ENCODE measurements around the gene PHACTR3.

The PHACTR3 gene

DNA sequence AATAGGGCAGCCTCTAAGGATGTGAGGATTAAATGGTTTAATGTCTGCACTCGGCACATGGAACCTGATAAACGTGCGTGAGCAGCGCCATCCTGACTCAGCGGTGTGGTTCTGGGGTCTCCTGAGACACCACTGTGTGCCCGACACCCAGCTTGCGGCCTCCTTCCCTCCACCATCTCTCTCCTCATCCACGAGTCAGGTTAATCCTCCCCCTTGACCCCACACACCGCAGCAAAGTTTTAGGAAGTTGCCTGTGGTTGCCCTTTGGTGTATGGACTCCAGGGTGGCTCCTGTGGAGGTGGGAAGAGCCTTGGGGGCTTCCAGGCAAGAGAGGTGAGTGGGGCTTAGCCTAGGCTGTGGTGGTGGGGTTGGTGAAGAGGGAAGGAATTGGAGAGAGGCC, 68.2 kb downstream of the PHACTR3 start:
- no peak for DNase-seq (ENCODE audit: low read depth)

DNA sequence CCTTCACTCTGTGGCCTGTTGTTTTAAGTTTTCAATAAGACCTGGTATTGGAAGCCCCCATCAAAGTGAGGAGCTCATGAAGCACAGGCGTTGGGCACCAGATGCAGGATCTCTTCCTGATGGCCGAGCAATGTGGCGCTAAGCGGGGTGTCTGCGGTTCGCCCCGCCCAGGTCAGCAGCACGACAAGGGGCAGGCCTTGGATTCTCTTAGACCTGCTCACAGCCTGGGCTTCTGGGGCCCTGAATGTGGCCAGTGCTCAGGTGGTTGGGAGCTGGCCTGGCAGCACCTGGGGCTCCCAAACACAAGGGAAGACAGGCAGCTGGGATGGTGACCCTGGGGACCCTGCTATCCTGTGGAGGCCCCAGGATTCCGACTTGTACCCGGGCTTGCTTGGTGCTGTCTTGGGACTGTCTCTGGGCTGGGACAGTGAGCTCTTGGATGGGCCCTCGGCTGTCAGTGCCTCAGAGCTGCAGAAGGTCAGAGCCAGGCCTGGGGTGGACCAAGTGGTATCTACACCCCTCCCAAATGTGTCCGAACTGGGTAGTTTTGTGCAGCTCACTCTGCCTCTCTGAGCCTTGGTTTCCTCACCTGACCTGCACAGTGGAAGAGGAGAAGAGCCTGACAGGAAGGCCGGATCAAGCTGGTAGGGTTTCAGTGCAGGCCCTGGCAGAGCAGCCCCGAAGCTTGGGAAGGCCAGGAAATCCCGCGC, 69.1 kb downstream of the PHACTR3 start:
- no peak for DNase-seq (ENCODE audit: low read depth)

DNA sequence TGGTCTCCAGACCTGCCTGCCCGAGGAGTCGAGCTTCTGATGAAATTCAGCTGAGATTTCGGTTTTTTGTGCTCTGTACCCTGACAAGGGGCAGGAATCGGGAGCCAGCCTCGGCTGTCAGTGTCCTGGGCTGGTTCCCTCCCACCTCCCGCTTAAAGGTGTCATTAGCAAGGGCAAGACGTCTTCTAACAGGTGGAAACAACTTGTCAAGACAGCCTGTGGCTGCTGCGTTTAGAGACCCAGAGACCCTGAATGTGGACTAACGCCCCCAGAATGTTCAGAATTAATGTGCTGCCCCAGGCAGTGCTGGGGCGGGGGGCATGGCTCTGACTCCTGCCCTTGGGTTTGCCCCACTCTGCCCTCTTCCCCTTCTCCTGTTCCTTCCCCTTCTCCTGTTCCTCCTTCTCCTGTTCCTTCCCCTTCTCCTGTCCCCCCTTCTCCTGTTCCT, 69.7 kb downstream of the PHACTR3 start:
- DNase-seq (ENCODE audit: low read depth) = no peak

DNA sequence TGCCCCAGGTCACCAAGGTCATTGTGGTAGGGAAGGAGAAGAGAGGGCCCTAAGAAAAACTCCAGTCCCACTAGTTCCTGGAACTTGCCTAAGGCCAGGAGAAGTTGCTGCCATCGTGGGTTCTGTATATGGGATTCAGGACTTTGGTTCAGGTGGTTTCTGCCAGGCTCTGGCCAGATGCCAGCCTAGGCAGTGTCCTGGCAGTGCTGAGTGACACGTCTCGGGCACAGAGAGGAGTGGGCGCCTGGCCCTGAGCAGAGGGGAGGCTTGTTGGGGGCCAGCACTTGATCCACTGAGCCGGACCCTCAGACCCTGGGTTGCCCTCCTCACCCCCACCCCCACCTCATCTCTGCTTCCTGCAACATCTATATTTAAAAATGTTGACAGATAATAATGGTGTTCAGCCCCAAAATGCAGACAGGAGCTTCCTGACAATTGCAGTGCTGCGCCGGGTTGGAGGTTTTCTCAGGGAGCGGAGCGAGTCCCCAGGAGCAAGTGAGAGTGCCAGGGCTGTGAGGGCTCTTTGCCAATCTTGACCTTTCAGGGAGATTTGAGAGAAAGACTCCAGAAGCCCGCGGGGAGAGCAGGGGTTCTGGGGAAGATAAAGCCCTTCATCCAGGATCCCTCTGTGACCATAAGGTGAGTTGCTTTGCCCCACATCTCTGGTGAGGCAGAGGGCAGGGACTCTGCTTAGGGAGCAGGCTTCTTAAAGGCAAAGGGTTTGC, 71.9 kb downstream of the PHACTR3 start:
- no peak for DNase-seq (ENCODE audit: low read depth)

DNA sequence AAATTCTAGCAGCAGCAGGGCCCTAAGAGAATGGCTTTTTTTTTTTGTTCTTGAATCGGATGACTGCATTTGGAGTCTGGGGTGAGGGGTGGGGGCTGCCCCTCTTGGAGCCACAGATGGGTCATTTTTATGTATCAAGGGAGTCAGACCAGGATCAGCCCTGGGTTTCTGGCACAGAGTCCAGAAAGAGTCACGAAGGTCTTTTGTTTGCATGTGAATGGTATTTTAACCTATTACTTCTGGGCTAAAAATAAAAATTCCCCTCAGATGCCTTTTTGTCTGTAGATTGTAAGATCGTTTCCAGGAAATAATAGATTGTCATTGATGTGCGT, 72.5 kb downstream of the PHACTR3 start:
- no peak for DNase-seq (ENCODE audit: low read depth)

DNA sequence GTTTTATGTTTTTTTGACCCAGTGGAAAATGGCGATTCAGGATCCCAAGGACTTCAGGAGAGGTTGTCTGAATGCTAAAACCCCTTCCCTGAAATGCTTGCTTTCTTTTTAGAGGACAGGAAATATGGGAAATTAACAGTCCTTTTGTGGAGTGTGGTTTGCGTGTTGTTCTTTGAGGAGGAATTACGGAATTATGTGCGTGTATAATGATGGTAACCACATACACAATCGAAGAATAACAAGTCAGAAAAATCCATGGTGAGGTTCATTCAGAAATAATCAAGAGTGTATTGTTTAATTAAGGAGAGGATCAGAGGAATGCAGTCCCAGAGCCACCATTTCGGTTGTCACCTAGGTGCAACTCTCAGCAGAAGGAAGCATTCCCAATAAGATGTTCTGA, 73.2 kb downstream of the PHACTR3 start:
- DNase-seq (ENCODE audit: low read depth) = no peak

DNA sequence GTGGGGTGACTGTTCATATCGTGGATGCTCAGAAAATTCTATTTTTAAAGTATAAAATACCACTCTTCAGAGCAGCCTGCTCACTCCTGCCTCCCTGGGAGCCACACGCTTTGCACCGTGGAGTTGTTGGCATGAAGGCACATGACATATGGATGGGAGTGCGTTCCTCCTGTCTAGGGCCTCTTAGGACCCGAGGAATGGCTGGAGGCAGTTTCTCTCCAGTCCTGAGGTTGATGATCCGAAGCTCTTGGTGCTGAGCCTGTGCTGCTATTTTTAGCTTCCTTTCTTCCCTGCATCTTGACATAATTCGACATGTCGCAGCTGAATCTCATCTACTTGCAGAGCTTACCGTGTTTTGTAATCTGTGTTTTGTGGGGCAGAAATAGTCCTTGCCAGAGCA, 73.9 kb downstream of the PHACTR3 start:
- no peak for DNase-seq (ENCODE audit: low read depth)

DNA sequence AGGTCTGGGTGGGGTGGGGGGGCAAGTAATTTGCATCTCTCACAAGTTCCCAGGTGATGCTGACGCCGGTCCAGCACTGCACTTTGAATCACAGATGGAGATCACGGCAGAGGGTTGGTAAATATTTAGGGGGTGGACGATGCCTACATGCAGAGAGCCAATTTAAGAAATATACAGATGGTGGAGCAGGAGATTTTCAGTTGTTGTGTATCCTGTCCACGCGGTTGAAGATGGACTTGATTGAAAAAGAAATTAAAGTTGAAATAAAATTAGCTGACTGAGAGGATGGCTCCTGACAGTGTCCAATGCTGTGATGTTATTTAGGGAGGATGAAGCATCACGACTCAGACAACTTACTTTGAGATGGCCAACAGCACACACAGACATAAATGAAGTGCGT, 74.6 kb downstream of the PHACTR3 start:
- DNase-seq (ENCODE audit: low read depth) = no peak

DNA sequence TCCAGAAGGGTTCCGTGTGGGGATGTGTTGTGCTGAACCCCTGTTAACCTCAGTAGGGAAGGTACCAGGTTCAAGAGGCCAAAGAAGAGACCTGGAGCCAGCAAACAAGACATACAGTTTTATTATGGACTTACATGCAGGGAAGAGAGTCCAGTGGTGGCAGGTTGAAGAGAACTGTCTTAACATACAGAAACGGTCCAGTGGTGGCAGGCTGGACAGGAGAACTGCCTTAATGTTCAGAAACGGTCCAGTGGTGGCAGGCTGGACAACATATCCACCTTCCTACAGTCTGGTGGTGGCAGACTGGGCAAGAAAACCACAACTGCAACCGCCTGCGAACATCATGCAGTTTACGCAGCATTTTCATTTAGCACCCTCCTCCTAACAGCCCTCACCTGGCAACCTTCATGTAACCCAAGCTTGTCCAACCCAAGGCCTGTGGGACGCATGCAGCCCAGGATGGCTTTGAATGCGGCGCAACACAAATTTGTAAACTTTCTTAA, 75.9 kb downstream of the PHACTR3 start:
- no peak for DNase-seq (ENCODE audit: low read depth)

DNA sequence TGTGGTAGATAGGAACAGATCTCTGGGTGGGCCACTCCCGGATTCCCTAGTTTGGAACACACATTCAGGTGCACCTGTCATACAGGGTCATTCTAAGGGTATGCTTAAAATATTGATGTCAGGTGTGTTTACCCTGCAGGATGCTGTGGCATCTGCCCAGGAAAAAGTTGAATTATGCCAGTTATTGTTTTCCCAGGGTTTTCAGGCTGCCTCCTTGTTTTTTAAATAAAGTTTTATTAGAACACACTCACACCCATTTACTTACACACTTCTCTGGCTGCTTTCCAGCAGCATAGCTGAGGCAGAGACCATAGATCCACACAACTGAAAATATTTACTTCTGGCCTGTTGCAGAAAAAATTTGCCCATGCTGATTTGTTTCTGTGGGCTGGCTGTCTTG, 76.5 kb downstream of the PHACTR3 start:
- no peak for DNase-seq (ENCODE audit: low read depth)

DNA sequence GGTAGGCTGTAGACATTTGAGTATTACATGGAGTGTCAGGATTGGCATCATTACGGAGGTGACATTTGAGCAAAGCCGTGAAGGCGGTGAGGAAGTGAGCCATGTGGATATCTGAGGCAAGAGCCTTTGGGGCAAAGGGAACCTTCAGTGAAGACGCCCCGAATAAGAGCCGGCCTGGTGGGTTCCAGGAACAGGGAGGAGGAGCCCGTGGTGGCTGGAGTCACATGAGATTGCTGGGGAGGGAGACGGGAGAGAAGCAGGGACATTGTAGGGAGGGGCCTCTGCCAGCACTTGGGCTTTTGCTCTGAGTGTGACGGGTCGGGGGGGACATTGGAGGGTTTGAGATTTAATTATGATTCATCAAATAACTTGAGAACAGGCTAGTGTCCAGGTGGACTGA, 78.3 kb downstream of the PHACTR3 start:
- no peak for DNase-seq (ENCODE audit: low read depth)

DNA sequence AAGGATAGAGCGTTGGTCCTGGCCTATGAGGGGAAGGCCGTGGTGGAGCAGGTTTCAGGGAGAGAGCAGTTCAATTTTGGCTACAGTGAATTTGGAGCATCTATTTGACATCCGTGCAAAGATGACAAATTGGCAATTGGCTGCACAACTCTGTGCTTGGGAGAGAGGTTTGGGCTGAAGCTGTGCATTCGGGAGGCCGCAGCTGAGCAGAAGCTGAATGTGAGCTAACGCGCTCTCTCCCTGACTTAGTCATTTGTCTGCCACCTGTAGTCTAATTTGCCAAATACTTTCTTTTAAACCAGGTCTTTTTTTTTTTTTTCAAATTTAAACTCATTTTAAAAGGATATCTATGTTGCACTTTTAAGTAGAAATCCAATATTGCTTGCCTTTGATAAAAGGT, 78.8 kb downstream of the PHACTR3 start:
- DNase-seq (ENCODE audit: low read depth) = no peak

DNA sequence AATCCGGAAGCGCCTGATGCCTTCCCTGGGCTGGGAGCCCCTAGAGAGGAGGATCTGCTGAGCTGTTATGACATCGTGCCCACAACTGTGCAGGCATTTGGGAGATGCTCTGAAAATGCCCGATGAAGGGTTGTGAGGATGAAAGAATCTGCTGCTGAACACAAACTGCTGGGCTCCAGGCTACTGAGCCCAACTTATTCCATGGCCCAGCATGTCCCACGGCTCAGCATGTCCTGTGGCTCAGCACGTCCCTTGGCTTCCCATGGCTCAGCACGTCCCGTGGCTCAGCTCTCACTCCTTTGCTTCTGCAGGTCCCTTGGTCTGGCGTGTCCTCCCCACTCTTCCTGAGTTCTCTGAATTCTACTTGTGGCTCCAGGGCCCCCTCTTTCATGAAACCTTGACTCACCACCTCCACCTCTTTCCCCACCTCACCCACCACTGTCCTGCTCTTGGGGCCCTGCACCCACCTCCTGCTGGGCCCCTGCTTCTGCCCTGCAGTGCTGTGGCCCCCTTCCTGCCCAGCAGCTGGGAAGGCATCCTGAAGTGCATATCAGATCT, 80.4 kb downstream of the PHACTR3 start:
- DNase-seq (ENCODE audit: low read depth) = no peak

DNA sequence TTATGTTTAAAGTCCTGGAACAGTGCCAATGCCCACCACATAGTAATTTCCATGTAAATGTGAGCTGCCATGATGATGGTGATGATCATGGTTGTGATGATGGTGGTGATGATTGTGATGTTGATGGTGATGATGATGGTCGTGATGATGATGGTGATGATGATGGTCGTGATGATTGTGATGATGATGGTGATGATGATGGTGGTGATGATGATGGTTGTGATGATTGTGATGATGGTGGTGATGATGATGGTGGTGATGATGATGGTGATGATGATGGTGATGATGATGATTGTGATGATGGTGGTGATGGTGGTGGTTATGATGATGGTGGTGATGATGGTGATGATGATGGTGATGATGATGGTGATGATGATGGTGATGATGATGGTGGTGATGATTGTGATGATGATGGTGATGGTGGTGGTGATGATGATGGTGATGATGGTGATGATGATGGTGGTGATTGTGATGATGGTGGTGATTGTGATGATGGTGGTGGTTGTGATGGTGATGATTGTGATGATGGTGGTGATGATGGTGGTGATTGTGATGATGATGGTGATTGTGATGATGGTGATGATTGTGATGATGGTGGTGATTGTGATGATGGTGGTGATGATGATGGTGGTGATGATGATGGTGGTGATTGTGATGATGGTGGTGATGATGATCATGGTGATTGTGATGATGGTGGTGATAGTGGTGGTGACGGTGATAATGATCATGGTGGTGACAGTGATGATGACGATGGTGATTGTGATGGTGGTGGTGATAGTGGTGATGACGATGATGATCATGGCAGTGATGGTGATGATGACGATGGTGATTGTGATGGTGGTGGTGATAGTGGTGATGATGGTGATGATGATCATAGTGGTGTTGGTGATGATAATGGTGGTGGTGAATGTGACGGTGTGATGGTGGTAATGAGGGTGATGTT, 82.3 kb downstream of the PHACTR3 start:
- DNase-seq (ENCODE audit: low read depth) = no peak

DNA sequence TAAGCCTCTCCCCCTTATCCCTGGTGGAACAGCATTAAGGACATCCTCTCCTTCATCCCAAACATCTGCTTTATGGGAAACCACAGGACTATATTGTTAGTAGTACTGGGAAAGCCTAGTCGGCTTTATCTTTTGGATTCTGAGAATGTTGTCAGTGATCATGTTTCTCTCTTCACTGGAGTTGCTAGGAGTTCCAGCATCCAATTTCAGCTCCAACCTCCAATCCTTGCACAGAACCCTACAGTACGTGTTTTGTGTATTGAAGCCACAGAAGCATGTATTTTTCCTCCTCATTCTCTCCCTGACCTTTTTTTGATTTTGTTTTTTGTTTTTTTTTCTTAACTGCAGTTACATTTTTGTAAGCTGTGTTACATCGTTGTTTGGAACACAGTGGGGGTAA, 84.0 kb downstream of the PHACTR3 start:
- DNase-seq (ENCODE audit: low read depth) = no peak

DNA sequence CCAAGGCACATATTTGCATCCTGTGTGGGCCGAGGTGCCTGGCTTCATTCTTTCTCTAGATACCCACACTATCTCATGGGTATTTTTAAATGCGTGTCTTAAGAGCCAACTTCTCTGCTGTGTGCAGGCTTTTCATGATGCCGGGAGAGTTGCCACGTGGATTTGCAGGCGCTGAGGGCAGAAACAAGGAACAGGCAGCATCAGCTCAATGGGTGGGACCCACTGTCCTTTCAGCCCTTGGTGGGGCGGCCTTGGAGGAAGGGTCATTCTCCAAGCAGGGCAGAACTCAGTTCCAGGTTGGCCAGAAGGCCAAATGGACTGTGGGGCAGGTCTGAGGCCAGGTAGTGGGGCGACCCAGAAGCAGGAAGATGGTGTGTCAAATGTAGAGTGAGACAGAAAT, 84.7 kb downstream of the PHACTR3 start:
- no peak for DNase-seq (ENCODE audit: low read depth)

DNA sequence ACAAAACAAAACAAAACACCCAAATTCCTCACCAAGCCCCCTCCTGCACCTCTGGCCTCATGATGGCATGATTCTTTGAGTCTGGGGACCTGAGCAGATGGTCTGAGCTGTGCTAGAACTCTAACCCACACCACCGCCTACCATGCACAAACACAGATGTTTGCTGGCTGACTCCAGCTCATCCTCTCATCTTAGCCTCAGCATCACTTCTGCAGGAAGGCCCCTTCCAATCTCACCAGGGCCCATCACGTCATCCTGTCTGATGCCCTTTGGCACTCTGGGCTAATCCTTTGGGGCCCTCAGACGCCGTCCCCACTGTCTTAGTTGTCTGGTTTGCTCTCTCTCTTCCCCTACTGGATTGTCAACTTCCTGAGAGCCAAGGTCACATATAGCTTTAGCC, 85.8 kb downstream of the PHACTR3 start:
- DNase-seq (ENCODE audit: low read depth) = no peak

DNA sequence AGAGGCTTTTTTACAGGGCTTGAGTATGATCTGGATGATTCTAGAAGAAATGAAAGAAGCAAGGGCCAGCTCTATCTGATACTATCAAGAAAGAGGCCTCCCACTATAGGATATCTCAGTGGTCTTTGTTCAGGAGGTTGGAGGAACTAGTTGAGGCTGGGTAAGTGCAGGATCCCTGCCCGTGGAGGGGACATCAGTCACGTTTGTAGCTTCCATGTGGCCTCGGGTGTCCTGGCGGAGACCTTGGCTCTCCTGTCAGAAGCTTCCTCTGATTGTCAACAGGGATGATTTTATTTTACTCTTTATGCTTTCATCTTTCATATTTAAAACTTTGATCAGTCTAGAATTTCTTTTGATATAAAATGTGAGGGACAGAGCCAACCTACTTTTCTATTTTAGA, 86.6 kb downstream of the PHACTR3 start:
- DNase-seq (ENCODE audit: low read depth) = no peak

DNA sequence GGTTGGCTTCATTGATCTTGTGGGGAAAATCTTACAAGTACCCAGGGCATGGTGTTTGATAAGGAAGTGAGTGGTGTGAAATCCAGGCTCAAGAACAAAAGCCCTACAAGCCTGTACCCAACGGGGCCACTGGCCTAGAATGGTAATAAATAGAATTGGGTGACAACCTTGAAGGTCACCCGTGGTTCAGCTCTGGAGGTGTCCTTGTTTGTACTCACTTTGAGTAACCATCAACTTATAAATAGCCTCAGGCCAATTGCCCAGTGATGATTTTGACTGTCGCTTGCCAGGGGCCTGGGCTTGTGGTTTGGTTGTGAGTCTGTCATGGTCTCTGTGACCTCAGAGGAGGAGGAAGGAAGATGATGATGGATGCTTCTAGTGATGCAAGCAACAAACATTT, 87.8 kb downstream of the PHACTR3 start:
- DNase-seq (ENCODE audit: low read depth) = no peak

DNA sequence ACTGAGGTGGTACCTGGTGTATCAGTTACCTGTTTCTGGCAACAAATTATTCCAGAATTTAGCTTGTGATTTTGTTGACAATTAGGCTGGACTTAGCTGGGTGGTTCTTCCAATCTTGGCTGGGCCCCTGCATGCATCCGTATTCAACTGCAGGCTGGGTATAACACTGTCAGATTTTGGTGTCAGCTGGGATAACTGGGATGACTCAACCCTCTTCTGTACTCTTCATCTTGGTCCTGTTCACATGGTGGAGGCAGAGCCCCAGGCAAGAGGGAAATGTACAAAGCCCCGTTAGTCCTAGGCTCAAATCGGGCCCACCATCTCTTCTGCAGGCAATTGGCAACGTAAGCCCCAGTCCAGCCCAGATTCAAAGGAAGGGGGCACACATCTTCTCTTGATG, 89.2 kb downstream of the PHACTR3 start:
- DNase-seq (ENCODE audit: low read depth) = no peak

DNA sequence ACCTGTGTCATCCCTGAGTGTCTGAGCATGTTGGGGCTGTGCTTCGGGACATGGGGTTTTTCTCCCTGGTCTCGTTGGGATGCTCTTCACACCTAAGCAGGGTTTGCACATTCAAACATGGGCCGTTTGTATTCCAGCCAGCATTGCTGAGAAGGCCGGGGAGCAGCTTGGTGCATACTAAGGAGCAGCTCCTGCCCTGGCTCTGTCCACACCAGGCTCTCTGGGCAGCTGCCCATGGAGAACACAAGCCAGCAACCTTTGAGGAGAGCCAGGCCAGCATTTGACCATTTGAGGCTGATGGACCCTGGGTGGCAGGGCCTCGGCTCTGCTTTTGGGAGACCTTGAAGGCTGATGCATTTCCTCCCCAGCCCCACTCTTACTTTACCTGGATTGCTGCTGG, 92.1 kb downstream of the PHACTR3 start:
- no peak for DNase-seq (ENCODE audit: low read depth)

DNA sequence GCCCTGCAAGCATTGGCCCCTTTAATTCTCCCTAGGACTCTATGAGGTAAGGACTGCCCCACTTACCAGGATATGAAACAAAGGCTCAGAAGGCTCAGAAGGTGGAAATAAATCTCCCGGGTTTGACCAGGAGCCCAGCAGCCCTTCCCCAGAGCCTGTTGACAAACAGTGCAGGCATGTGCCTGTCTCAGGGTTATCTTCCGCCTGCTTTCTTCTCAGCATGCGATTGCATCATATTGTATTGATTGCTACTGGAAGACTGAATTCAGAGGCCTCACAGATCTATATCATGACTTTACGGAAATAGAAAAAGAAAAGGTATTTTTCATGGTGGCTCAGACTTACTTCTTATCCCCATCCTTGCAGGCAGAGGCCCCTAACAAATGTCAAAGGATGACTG, 92.7 kb downstream of the PHACTR3 start:
- no peak for DNase-seq (ENCODE audit: low read depth)

Data from stimulated activated CD8-positive, alpha-beta memory T cell treated with anti-CD3 and anti-CD28 coated beads, Interleukin-15, amount 100 ng/mL, for 1 hour (primary cell).